ENCODE data around the gene NOXA1. TPM values are rescaled to one million over a fixed set of nuclear protein-coding genes. Genes with fewer than 3 reads are reported as not detected.

NOXA1 gene
- total and polyA plus RNA-seq, 2 of the 8 experiments (the other 6 are each of a cell fraction or from before 2014, with no cell fraction given) = 0.34 to 0.91 TPM

DNA sequence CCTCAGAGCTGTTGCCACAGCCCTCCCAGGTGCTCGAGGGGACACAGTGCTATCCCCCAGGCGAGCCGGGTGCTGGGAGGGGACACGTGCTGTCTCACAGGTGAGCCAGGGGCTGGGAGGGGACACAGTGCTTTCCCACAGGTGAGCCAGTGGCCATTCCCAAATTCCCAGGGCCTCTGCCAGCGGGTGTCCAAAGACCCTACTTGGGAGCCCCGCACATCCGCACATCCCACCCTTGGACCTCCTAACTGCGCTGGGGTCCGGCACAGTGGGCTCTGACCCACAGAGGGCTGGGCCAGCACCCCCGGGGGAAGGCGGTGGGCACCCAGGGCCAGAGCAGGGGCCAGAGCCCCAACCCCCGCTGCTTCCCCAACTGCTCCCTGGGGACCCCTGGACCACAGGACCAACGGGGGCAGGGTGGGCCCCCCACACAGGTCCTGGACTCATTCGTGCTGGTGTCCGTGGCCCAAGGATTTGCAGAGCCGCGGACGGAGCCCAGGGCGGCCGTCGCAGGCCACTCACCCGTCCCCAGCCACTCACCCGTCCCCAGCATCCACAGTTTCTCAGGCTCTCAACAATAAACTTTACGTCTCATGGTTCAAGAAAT is 18.1 kb upstream of the NOXA1 start:
- no peak overlapping the region; the same call in 1 of the 2 replicates for H4K8ac ChIP-seq (ENCODE audit: extremely low read depth, insufficient read depth, low read length)
- no peak overlapping the region for H2BK20ac ChIP-seq (ENCODE audit: low read length)
- peaks cover 0 to 3% (median under 1%) of the 10 kb centered on the region in 4 experiments; a peak in 2 of 7 replicates for H3K27me3 ChIP-seq (replicated peaks in 1 of 4; ENCODE audit: control insufficient read depth in 3 of 4, extremely low read depth in 1 of 4, insufficient read depth in 3 of 4, low read length in 3 of 4)
- DNase-seq (ENCODE audit: low read depth in 1 of 2, low spot score in 2 of 2) (no peak), FAIRE-seq (no peak)
- no peak overlapping the region for H3K56ac ChIP-seq (replicated peaks; ENCODE audit: insufficient read length, low read depth, low read length)
- no peak overlapping the region for H2BK5ac ChIP-seq (ENCODE audit: low read depth, low read length)
- H3K36me3 ChIP-seq (ENCODE audit: control insufficient read depth in 2 of 4, insufficient read depth in 4 of 4, low read length in 3 of 4) = no peaks in the 10 kb centered on the region
- H3K4ac ChIP-seq (replicated peaks; ENCODE audit: insufficient read length, low read depth, low read length) = no peak overlapping the region
- H2BK15ac ChIP-seq (ENCODE audit: low read length) = no peak overlapping the region
- H2BK12ac ChIP-seq (ENCODE audit: low read depth, low read length) = no peak overlapping the region
- H3K4me2 ChIP-seq (ENCODE audit: insufficient read depth in 1 of 2, low read depth in 2 of 2, low read length in 2 of 2) = no peak overlapping the region
- no peak overlapping the region for H3K27ac ChIP-seq (ENCODE audit: low read depth, low read length)
- peaks cover 0 to 4% (median 2%) of the 10 kb centered on the region in 4 experiments; a peak in 6 of 7 replicates for H3K4me1 ChIP-seq (replicated peaks in 1 of 4; ENCODE audit: control insufficient read depth in 3 of 4, insufficient read depth in 4 of 4, low read length in 3 of 4)
- no peak overlapping the region for H4K91ac ChIP-seq (replicated peaks; ENCODE audit: insufficient read length, low read length)
- no peaks in the 10 kb centered on the region for H3K79me2 ChIP-seq (ENCODE audit: control insufficient read depth in 1 of 2, insufficient read depth in 2 of 2, low read length in 2 of 2)
- H4K20me1 ChIP-seq (replicated peaks in 1 of 2; ENCODE audit: control insufficient read depth in 1 of 2, insufficient read depth in 2 of 2, low read length in 2 of 2) = peaks cover 0 to 4% of the 10 kb centered on the region in 2 experiments
- H3K79me1 ChIP-seq (ENCODE audit: low read depth, low read length) = 0 out of 2 replicates have a peak, but pooled peaks cover 2% of the 10 kb centered on the region
- no peak overlapping the region for H3K9ac ChIP-seq (replicated peaks in 1 of 4; ENCODE audit: extremely low read depth in 1 of 4, low read depth in 3 of 4, low read length in 3 of 4)
- H2AFZ ChIP-seq (ENCODE audit: low read length) = no peak overlapping the region
- CTCF ChIA-PET (ENCODE audit: partially characterized antibody) = interaction anchor here (0.6 to 2.0 kb wide), 5 partner anchors 22 to 111 kb away, joined by 3 to 5 read pairs (median 3); no protein-coding TSS in a partner anchor
- no peak overlapping the region for H3K14ac ChIP-seq (ENCODE audit: insufficient read length)
- peaks cover 6% of the 10 kb centered on the region; the same call in 1 of the 2 replicates for H3K23me2 ChIP-seq (ENCODE audit: low read depth, low read length)
- no peak overlapping the region for H3K18ac ChIP-seq (ENCODE audit: extremely low read depth, low read length)
- no peak overlapping the region for H2AK5ac ChIP-seq (ENCODE audit: low read depth, low read length)
- H4K5ac ChIP-seq (ENCODE audit: insufficient read length, low read depth, low read length) = no peak overlapping the region
- no peak overlapping the region for H3K23ac ChIP-seq (ENCODE audit: insufficient read length)
- POLR2A ChIA-PET (ENCODE audit: partially characterized antibody) = interaction anchor here (1.4 kb wide), 1 partner anchor 103 kb away, joined by 4 read pairs; the partner anchor contains the start of gene NRARP
- 88% methylated on average over 15 of the region's 24 CpGs; no CpG with 5 or more reads in 1 of the 2 experiments for WGBS, 2 experiments (ENCODE audit: extremely low coverage in 1 of 2, insufficient coverage in 1 of 2, insufficient read length in 1 of 2, insufficient replicate concordance in 2 of 2, low coverage in 1 of 2, low lambda C conversion rate in 2 of 2, missing lambda C conversion rate in 1 of 2)
- H2BK120ac ChIP-seq (replicated peaks; ENCODE audit: low read depth, low read length) = no peak overlapping the region
- no peak overlapping the region for H3K4me3 ChIP-seq (ENCODE audit: extremely low read depth in 1 of 4, insufficient read depth in 2 of 4, low read depth in 3 of 4, low read length in 4 of 4)
- no peaks in the 10 kb centered on the region; a peak in 1 of 4 replicates for H3K9me3 ChIP-seq (ENCODE audit: insufficient read depth in 2 of 2, low read depth in 1 of 2, low read length in 1 of 2)
- TF ChIP-seq EGR1 (IDR thresholded peaks at IDR 0.05; ENCODE audit: borderline replicate concordance, low read depth, low read length) (no peak), TCF12 (IDR thresholded peaks at IDR 0.05; ENCODE audit: low read depth, low read length) (no peak), TBP (IDR thresholded peaks at IDR 0.05; ENCODE audit: low read depth, low read length) (no peak), ASH2L (IDR thresholded peaks at IDR 0.05; ENCODE audit: low read length) (no peak), ZNF274 (IDR thresholded peaks at IDR 0.05; ENCODE audit: borderline replicate concordance, extremely low read depth, low read length) (no peak), RFX5 (IDR thresholded peaks at IDR 0.05; ENCODE audit: borderline replicate concordance, low read depth, low read length) (no peak), JUND (IDR thresholded peaks at IDR 0.05; ENCODE audit: low read length) (no peak), POU5F1 (IDR thresholded peaks at IDR 0.05; ENCODE audit: low read depth, low read length) (no peak), EZH2 (IDR thresholded peaks at IDR 0.05; ENCODE audit: low read depth, low read length, severe bottlenecking) (no peak), CHD2 (IDR thresholded peaks at IDR 0.05; ENCODE audit: low read length) (no peak), POLR2AphosphoS5 (IDR thresholded peaks at IDR 0.05; ENCODE audit: low read depth, low read length) (no peak), GABPA (IDR thresholded peaks at IDR 0.05; ENCODE audit: borderline replicate concordance, insufficient read depth, low read length) (no peak), BACH1 (IDR thresholded peaks at IDR 0.05; ENCODE audit: low read length) (no peak)
- TF ChIP-seq, protein P1, sequence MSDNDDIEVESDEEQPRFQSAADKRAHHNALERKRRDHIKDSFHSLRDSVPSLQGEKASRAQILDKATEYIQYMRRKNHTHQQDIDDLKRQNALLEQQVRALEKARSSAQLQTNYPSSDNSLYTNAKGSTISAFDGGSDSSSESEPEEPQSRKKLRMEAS (IDR thresholded peaks at IDR 0.05) = no peak
